SU-DHL-6 (cell line): ENCODE data around the gene MKKS.

Experiments
- H2AFZ ChIP-seq: fragments of 200-600 bp; sonication (generic); 2 replicates; pipeline ENCODE4 v1.6.1; 2014; ENCODE audit warnings: low read depth, mild to moderate bottlenecking, moderate library complexity, mixed read lengths, antibody characterized with exemption, low read length; ENCODE audit not compliant: severe bottlenecking
- H3F3A ChIP-seq: fragments of 200-600 bp; shearing (Covaris generic); 2 replicates; pipeline ENCODE4 v1.6.0; 2016; ENCODE audit warnings: antibody characterized with exemption, mild to moderate bottlenecking; ENCODE audit not compliant: insufficient read depth
- H3K27ac ChIP-seq: fragments of 200-600 bp; sonication (generic); 2 replicates; pipeline ENCODE4 v1.5.1; 2016; ENCODE audit warnings: low read depth, mild to moderate bottlenecking, low read length, moderate library complexity, mixed read lengths
- H3K27me3 ChIP-seq: fragments of 200-600 bp; sonication (generic), shearing (Covaris generic); 2 replicates; pipeline ENCODE4 v1.6.0; 2014; ENCODE audit warnings: mild to moderate bottlenecking, low read length
- H3K36me3 ChIP-seq: fragments of 200-600 bp; sonication (generic); 2 replicates; pipeline ENCODE4 v1.6.1; 2014; ENCODE audit warnings: mild to moderate bottlenecking, low read length, mixed read lengths
- H3K4me2 ChIP-seq: fragments of 300-600, 200-600 bp; shearing (Covaris generic), sonication (generic); 2 replicates; pipeline ENCODE4 v1.6.0; 2014; ENCODE audit warnings: low read length, low read depth, mild to moderate bottlenecking; ENCODE audit not compliant: poor library complexity, severe bottlenecking
- H3K4me3 ChIP-seq: fragments of 200-600 bp; sonication (generic); 2 replicates; pipeline ENCODE4 v1.5.1; 2014; ENCODE audit warnings: antibody characterized with exemption, low read length, mild to moderate bottlenecking, mixed read lengths; ENCODE audit not compliant: insufficient read depth, poor library complexity, severe bottlenecking
- H3K79me2 ChIP-seq: fragments of 200-600 bp; sonication (generic); 2 replicates; pipeline ENCODE4 v1.6.1; 2014; ENCODE audit warnings: mild to moderate bottlenecking, low read length, moderate library complexity; ENCODE audit not compliant: insufficient read depth
- H3K9ac ChIP-seq: fragments of 200-600 bp; sonication (generic); 2 replicates; pipeline ENCODE4 v1.7.0; 2014; ENCODE audit warnings: mild to moderate bottlenecking, low read length
- H3K9me2 ChIP-seq: fragments of 200-600 bp; sonication (generic); replicated peaks from 2 replicates; pipeline ENCODE4 v1.6.1; 2014; ENCODE audit warnings: low read length; ENCODE audit not compliant: insufficient read depth
- H3K9me3 ChIP-seq: fragments of 200-600 bp; sonication (generic); 2 replicates; pipeline ENCODE4 v1.6.1; 2014; ENCODE audit warnings: low read length, mixed read lengths; ENCODE audit not compliant: insufficient read depth
- H4K20me1 ChIP-seq: fragments of 200-600 bp; sonication (generic); 2 replicates; pipeline ENCODE4 v1.6.1; 2014; ENCODE audit warnings: low read depth, mild to moderate bottlenecking, antibody characterized with exemption, low read length, moderate library complexity, mixed read lengths
- EZH2phosphoT487 ChIP-seq: fragments of 200-600 bp; sonication (generic), shearing (Covaris generic); conservative IDR thresholded peaks from 2 replicates; pipeline ENCODE4 v1.6.1; 2018; ENCODE audit warnings: mild to moderate bottlenecking, antibody characterized with exemption, low read length, moderate library complexity, mixed read lengths
- TF ChIP-seq, protein P1 (sequence below): fragments of 200-600 bp; sonication (generic); IDR thresholded peaks from one replicate; pipeline ENCODE4 v1.5.1; 2017; ENCODE audit warnings: antibody characterized with exemption, mild to moderate bottlenecking, low read length, moderate library complexity; ENCODE audit not compliant: insufficient read depth, poor library complexity, severe bottlenecking

MKKS gene

DNA sequence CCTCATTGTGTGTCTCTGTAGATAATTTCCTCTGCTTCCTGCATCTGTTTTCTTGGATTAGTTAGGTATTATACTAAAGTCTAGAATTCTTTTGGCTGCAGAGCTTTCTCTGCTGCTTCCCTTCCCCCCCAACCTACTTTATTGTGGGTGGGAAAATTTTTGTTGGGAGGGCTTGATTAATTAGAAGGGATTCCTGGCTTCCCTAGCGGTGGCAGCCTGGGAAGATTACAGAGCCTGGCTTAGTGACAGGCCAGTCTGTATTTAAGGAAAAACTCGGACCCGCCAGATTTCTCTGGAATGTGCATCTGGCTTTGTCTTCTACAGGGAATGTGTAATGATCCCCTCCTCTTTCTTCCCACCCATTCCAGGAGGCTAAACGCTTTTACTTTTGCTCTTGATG is 32.3 kb upstream of the MKKS start:
- Histone ChIP-seq H3K4me3 (no peak overlapping the region), H2AFZ (no peak overlapping the region), H3F3A (no peaks in the 10 kb centered on the region), H3K9me2 (no peaks in the 10 kb centered on the region), H3K9ac (no peak overlapping the region), H3K79me2 (peaks cover 10% of the 10 kb centered on the region), H4K20me1 (no peaks in the 10 kb centered on the region), H3K27ac (no peak overlapping the region), H3K36me3 (no peaks in the 10 kb centered on the region), H3K9me3 (no peaks in the 10 kb centered on the region), H3K27me3 (no peaks in the 10 kb centered on the region), H3K4me2 (no peak overlapping the region)
- TF ChIP-seq, protein P1, sequence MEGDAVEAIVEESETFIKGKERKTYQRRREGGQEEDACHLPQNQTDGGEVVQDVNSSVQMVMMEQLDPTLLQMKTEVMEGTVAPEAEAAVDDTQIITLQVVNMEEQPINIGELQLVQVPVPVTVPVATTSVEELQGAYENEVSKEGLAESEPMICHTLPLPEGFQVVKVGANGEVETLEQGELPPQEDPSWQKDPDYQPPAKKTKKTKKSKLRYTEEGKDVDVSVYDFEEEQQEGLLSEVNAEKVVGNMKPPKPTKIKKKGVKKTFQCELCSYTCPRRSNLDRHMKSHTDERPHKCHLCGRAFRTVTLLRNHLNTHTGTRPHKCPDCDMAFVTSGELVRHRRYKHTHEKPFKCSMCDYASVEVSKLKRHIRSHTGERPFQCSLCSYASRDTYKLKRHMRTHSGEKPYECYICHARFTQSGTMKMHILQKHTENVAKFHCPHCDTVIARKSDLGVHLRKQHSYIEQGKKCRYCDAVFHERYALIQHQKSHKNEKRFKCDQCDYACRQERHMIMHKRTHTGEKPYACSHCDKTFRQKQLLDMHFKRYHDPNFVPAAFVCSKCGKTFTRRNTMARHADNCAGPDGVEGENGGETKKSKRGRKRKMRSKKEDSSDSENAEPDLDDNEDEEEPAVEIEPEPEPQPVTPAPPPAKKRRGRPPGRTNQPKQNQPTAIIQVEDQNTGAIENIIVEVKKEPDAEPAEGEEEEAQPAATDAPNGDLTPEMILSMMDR = no peak
- no peak for TF ChIP-seq EZH2phosphoT487

- Histone ChIP-seq H3K36me3 (0 out of 2 replicates have a peak, but pooled peaks cover 1% of the 10 kb centered on the region), H3K27ac (no peak overlapping the region), H3K4me3 (no peak overlapping the region), H3K9ac (no peak overlapping the region), H3K79me2 (peaks cover 20% of the 10 kb centered on the region), H3K27me3 (no peaks in the 10 kb centered on the region), H3K9me3 (no peaks in the 10 kb centered on the region), H4K20me1 (no peaks in the 10 kb centered on the region), H3K4me2 (no peak overlapping the region), H3F3A (no peaks in the 10 kb centered on the region), H2AFZ (no peak overlapping the region), H3K9me2 (no peaks in the 10 kb centered on the region)
- no peak for TF ChIP-seq EZH2phosphoT487
- TF ChIP-seq, protein P1 = no peak
Observed at GRCh38 chr20:10465135-10465534, 31.1 kb upstream of the MKKS start.

DNA sequence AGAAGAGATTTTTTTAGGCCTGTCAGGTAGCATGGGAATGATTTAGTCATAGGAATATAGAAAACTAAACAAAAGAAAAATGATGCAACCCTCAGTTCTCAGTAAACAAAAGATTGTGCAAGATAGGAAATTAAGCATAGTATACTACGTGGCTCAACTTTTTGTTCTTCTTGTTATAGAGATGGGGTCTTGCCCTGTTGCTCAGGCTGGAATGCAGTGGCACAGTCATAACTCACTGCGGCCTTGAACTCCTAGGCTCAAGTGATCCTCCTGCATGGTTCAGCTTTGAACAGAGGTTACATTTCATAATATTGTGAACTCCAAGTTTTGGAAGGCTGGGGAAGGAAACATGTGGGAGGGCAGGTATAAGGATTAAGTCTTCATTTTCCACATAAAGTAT is 29.6 kb upstream of the MKKS start:
- TF ChIP-seq, protein P1 = no peak
- TF ChIP-seq EZH2phosphoT487 = no peak
- peaks cover 28% of the 10 kb centered on the region for H3K79me2 ChIP-seq
- no peaks in the 10 kb centered on the region for H3K9me3 ChIP-seq
- H2AFZ ChIP-seq = no peak overlapping the region
- H3K4me3 ChIP-seq = no peak overlapping the region
- no peaks in the 10 kb centered on the region for H4K20me1 ChIP-seq
- no peaks in the 10 kb centered on the region for H3K27me3 ChIP-seq
- no peak overlapping the region for H3K4me2 ChIP-seq
- H3K27ac ChIP-seq = no peak overlapping the region
- 0 out of 2 replicates have a peak, but pooled peaks cover 3% of the 10 kb centered on the region for H3K36me3 ChIP-seq
- no peak overlapping the region for H3K9ac ChIP-seq
- no peaks in the 10 kb centered on the region for H3K9me2 ChIP-seq
- no peaks in the 10 kb centered on the region for H3F3A ChIP-seq
